ENCODE measurements around the gene QRICH2.
"Not testable (repeated sequence)": the region's sequence is repeated elsewhere in the genome, so short reads cannot be mapped to it uniquely, and the experiment has no call there.

QRICH2 gene

GRCh38 chr17:76331083-76331482 is 23.0 kb upstream of the QRICH2 start:
- DNase-seq (ENCODE audit: low read depth) = no peak

DNA sequence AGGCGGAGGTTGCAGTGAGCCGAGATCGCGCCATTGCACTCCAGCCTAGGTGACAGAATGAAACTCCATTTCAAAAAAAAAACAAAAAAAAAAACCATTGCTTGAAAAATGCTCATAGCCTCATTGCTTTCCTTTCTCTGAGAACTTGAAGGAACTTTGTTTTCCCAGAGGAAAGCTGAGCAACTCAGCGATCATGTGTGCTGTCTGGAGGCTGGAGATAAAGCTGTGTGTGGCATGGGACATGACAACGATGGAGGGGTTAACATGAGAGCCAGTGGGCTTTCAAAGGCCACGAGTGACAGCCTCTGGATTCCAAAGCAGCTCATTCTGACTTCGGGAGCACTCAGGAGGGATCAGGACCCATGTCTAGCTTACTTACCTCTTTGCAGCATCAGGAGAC is 21.6 kb upstream of the QRICH2 start:
- DNase-seq (ENCODE audit: low read depth) = no peak

DNA sequence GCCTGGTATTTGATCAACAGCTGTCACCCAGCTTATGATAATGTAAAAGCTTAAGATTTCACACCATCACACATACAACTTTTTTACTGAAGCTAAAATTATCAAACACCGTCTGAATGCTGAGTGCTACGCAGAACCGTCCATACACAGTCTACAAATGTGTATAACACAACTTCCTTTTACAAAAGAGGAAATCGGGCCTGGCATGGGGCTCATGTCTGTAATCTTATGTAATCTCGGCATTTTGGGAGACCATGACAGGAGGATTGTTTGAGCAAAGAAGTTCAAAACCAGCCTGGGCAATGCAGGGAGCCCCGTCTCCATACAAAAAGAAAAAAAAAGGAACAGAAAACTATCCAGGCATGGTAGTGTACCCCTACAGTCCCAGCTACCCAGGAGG is 19.6 kb upstream of the QRICH2 start:
- no peak for DNase-seq (ENCODE audit: low read depth)

DNA sequence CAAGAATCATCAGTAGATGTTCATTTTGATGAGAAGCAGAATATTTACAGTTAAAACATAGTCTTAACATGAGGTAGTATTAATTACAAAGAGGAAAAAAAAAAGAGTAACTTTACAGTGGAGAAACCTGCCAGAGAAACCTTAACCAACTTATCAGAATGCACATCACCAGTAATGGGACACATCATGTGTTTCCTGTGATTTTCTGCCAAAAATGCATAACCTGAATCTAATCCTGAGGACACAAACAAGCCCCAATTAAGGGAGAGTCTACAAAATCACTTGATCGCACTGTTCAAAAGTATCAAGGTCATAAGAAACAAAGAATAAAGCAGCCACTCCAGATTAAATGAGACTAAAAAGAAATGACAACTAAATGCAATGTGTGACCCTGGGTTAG is 18.2 kb upstream of the QRICH2 start:
- DNase-seq (ENCODE audit: low read depth) = no peak

DNA sequence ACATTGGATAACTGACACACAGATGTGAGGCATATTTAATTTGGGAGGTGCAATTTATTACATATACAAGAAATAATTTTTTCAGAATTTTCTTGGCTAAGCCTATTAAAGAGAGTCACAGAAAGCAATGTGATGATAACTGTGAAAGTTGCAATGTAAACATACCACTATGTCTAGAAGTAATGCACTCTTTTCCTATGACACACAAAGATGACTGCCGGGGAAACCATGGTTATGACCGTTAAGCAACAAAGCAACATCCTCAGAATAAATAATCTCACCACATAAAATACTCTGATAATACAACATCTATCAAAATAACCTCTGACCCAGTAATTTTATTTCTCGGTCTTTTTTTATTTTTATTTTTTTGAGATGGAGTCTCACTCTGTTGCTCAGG is 10.5 kb upstream of the QRICH2 start:
- no peak for DNase-seq (ENCODE audit: low read depth)

DNA sequence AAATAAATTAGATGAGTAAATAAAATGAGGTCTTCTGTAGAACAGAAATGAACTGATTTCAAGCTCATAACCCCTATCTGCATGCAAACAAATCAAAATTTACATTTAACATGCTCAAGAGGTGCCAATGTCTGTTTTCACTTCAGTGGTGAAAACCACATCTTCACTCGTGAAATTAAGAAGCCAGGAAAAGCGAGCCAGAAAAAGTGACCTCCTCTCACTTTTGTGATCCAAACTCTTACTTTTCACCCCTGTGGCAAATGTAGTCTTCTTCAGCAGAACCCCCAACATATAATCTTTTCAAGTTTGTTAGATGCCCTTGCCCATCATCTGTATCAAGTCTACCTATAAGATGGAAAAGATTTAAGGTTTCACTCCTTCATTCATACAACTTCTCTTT is 9.5 kb upstream of the QRICH2 start:
- DNase-seq (ENCODE audit: low read depth) = no peak

DNA sequence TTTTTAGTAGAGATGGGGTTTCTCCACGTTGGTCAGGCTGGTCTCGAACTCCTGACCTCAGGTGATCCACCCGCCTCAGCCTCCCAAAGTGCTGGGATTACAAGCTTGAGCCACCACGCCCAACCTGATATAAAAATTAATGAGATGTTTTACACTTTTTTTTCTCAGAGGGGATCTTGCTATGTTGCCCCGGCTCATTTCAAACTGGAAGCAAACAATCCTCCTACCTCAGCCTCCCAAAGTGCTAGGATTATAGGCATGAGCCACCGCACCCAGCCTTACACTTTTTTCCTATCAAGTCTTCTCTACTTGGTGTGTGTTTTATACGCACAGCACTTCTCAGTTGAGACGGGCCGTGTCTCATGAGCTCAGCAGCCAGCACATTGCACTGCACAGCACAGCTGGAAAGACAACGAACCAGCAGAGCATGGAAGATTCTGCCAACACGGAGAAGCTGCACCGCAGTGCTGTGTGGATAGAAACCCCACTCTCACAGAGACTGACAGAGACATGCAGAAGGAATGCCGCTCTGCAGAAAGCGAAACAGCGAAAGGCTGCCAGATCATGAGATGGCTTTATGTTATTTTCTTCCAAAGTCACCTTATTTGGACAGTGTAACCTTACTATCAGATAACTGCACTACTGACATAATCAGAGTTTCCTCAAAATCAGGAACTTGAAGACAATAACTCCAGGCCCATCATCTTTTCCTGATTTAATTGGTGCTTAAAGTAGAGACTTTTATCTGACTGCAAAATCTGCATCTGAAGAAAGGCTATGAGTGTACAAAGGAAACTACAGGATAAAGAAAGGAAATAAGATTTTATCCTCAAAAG is 6.5 kb upstream of the QRICH2 start:
- no peak for DNase-seq (ENCODE audit: low read depth)

DNA sequence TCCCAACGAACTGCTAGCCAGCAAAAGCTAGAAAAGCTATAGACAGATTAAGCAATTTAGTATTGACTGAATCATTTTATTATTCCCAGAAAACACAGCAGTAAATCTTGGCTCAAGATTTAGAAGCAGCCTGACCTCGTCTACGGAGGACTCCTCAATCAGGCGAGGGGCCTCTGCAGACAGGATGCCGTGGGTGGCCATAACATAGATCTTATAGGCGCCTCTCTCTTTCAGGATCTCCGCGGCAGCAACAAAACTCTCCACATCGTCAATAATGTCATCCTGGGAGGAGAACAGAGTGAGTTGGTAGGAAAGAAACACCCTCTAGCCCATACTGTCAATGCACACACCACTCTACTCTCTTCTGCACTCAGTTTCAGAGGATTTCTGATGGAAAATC is 4.7 kb upstream of the QRICH2 start:
- no peak for DNase-seq (ENCODE audit: low read depth)

DNA sequence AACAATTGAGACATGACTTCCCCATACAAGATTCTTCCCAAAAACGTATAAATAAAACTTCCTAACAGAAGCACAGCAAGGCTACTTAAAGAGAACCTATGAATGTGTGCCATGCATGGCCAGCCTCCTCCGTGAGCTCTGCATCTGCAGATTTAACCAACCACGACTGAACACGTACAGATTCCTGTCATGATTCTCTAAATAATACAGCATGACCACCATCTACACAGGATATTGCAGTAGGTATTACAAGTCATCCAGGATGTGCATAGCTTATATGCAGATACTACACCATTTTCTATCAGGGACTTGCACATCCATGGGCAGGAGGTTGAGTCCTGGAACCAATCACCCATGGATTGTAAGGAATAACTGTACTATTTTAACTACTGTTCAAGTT is 1.4 kb upstream of the QRICH2 start:
- no peak for DNase-seq (ENCODE audit: low read depth)

GRCh38 chr17:76307299-76307965 is 644 bp downstream of the QRICH2 start:
- no peak for DNase-seq (ENCODE audit: low read depth)

DNA sequence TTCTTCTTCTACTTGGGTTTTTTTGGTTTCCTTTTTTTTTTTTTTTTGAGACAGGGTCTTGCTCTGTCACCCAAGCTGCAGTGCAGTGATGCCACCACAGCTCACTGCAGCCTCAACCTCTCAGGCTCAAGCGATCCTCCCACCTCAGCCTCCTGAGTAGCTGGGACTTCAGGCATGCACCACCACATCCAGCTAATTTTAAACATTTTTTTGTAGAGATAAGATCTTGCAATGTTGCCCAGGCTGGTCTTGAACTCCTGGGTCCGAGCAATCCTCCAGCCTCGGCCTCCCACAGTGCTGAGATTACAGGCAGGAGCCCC is 3.0 kb downstream of the QRICH2 start:
- not testable (repeated sequence) for DNase-seq (ENCODE audit: low read depth)

DNA sequence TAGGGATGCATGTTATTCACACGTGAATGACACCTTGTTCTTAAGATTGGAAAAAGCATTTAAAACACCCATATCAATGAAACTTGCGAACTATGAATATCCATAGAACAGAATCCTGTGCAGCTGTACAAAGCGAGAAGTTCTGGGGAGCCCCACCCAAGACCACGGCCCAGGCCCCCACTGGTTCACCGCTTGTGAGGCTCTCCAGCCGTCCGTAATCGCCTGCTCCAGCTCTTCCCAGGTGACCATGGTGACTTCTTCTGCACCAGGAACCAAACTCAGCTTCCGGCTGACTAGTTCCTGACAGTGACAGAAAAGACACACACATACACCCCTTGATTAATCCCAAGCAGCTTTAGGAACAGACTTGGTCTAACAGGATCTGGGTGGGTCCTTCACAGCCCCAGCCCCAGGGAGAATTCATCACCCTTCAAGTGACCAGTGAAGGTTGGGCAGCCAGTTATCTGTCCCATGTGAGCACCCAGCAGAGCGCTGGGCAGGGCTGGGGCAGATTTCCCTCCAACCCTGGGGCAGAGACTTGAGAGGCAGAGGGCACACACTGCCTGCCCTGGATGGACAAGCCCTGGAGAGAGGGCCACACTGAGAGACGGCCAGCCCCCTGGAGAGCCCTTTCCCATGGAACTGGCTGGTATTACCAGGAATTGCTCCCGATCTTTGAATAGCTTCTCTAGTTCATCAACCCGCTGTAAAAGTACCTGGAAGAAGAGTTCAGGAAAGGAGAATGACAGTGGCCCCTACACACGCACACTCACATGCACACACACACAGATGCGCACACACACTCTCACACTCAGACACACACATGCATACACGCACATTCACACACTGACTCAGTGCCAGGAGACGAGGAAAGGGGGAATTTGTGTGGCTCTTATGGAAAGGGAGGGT is 3.6 kb downstream of the QRICH2 start:
- no peak for DNase-seq (ENCODE audit: low read depth)

DNA sequence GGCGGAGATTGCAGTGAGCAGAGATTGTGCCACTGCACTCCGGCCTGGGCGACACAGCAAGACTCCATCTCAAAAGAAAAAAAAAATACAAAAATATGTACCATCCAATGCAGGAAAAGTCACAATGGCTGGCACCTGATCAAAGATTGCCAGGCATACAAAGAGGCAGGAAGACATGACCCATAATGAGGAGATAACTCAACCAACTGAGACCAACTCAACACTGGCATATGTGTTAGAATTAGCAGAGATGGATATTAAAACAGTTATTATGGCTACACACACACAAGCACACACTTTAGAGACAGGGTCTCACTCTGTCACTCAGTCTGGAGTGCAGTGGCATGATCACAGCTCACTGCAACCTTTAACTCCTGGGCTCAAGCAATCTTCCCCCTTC is 10.6 kb downstream of the QRICH2 start:
- no peak for DNase-seq (ENCODE audit: low read depth)

DNA sequence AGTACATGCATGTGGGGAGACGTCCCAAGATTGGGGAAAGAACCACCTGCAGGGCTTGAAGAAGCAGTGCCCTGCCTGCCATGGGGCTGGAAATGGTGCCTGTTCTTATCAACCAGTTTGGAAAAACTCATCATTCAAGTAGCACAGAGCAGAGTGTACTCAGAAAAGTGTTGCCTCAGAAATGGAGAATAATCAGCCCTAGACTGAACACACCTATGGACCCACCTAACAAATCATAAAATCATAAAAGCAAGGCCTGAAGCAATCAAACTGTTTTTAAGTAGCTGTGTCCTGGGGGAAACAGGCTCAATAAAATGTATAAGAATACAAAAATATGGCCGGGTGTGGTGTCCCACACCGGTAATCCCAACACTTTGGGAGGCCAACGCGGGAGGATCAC is 11.2 kb downstream of the QRICH2 start:
- DNase-seq (ENCODE audit: low read depth) = no peak

- DNase-seq (ENCODE audit: low read depth) = no peak
Observed at GRCh38 chr17:76296186-76296585, 11.9 kb downstream of the QRICH2 start.

- DNase-seq (ENCODE audit: low read depth) = no peak
Observed at GRCh38 chr17:76293106-76293505, 15.0 kb downstream of the QRICH2 start.

DNA sequence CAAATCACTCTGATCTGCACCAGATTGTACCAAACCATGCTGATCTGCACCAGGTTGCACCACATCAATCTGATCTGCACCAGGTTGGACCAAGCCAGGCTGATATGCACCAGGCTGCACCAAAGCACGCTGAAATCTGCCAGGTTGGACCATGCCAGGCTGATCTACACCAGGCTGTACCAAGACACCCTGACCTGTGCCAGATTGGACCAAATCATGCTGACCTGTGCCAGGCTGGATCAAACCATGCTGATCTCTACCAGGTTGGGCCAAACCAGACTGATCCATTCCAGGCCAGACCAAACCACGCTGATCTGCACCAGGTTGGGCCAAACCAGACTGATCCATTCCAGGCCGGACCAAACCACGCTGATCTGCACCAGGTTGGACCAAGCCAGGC is 15.5 kb downstream of the QRICH2 start:
- no peak for DNase-seq (ENCODE audit: low read depth)

DNA sequence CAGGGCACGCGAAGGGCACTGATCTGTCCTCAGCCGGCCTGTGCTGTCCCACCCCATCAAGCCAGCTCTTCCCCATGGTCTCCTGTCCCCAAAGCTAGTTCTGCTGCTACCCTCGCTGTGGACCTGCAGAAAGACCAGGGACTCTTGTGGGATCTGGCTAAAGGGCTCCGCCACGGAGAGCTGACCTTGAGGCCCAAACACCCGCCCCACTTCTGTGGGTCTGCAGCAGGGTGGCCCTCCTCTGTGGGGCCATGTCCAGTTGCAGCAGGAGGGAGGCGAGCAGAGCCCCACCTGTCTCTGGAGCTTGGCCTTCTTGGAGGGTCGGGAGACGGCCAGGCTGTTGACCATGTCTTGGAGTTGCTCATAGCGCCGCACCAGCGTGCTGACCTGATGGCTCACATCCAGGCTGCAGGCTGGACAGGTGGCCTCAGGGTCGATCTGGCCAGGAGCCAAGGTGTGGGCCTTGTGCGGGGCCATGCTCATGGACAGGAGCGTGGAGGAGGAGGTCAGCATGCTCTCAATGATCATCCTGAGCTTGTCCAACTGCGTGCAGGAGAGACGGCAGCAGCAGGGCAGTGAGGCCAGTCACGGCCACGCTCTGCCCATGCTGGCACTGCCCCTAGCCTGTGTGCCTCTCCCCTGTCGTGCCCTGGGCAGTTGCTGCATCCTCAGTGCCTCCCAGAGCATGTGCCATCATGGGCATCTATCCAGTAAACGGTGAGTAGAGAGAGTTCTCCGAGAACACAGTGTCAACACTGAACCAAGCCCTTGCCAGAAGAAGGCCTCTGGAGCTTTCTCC is 26.3 kb downstream of the QRICH2 start:
- DNase-seq (ENCODE audit: low read depth) = no peak

DNA sequence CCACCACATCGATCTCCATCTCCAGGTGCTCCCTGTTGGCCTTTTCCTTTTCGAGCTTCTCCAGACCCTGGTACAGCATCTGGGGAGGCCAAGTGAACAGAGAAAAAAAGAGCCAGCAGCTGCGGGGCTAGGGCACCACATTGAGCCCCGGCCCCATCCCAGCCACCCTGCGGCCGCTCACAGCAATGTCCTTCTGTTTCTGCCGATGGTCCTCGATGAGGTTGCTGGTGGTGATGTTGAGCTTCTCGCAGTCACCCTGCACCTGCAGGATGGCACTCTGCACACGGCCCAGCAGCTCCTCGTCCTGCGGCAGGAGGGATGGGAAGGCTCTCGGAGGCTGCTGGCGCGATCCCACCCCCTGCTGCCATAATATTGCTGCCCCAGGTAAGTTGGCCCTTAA is 27.4 kb downstream of the QRICH2 start:
- DNase-seq (ENCODE audit: low read depth) = no peak

DNA sequence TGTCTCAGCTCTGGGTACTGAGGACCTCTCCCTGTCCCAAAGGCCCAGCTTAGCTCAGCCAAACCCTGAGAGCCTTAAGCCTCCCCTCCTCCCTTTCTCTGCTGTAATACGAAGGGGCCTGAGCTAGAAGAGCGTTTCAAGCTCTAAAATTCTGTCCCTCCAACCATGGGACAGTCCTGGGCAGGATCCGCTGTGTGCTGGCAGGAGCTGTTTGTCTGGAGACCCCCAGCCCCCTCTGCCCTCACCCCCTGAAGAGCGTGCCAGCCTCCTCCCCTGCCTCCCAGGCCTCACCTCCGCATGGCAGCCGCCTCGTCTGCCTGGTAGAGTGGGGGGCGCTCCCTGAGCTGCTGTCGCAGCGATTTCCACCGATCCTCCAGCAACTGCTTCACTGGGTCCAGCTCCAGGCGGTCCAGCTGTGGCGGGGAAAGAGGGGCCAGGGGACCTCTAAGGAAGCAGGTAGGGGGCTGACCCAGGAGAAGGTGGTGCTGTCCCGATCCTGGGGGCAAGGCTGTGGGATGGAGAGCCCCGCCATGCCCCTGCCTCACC is 28.3 kb downstream of the QRICH2 start:
- DNase-seq (ENCODE audit: low read depth) = no peak

DNA sequence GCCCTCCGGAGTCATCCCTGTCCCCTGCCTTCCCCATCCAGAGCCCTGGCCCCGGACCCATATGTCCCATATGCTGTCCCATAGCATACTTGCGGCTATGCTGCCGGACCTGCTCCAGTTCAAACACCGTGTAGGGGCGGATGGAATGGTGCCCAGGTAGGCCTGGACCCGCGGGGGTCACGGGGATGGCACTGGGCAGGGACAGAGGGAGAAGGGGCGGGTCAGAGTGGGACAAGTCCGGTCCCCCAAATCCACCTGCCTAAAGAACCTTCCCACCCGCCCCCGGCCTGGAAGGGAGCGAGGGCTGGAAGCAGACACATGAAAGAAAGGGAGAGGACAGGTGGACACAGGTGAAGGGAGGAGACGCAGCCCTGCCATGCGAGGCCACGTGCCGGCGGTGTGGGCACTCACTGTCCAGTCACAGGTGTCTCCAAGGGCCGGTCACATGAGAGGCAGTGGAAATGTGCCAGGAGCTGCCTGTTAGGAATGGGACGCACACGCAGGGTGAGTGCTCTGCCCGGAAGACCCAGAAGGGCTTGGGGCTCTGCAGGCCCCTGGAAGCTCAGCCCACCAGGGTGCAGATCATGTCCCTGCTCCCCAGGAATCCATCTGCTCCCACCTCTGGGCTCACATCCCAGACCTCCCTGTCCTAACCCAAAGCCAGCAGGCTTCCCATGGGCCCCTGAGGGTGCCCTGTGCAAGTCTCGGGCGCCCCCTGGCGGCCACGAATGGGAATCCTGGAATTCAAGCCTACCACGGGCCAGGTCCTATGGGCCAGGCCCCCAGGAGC is 28.9 kb downstream of the QRICH2 start:
- no peak for DNase-seq (ENCODE audit: low read depth)

Measured in CMK (cell line).